GM11168 (cell line): ENCODE data around the gene FLT1.

Experiments used
- in situ Hi-C: fragments of 300-500 bp; cut with MboI; formaldehyde crosslinking; loops from one replicate; pipeline ENCODE4 v1.12.0; 2022; ENCODE audit warnings: low sequenced_read_pairs; ENCODE audit not compliant: unreplicated experiment

Gene FLT1

GRCh38 chr13:28530729-28531076, 35.8 kb upstream of the FLT1 start:
- in situ Hi-C loops = no loop called here

DNA sequence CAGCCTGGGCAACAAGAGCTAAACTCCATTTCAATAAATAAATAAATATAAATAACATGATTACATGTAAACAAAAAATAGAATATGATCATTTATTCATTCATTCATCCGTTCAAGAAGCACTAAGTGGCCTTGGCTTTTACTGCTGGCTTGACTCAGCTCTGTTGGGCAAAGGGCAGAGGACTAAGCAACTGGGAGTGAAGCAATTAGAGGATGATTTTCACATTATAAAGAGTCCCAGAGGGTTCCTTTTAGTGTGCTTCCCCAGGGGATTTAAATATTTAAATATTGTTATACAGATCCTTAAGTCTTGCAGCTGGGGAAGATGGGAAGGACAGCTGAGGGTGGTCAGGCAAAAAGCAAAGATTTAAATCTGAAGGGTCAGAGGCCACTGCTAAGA, 34.9 kb upstream of the FLT1 start:
- in situ Hi-C loops = no loop called here

DNA sequence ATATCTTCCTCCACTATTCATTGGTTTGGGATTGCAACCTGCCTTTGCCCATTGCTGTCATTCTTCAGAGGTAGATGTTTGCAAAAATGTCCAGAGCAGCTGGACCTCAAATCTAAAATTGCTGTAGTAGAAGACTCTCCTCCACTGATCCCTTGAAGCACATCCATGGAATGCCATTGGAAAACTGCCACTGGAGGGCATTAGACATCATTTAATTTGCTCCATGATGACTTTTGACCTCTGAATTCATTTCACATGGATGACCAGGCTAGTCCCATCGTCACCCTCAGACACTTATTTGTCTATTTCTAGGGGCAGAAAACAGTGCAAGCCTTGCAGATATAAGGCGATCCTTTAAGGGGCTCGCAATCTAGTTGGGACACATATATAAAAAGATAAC, 33.9 kb upstream of the FLT1 start:
- in situ Hi-C loops = no loop called here

- in situ Hi-C loops = no loop called here
These were observed 33.5 kb upstream of the FLT1 start for GRCh38 chr13:28528388-28528787.

GRCh38 chr13:28527629-28528028, 32.7 kb upstream of the FLT1 start:
- in situ Hi-C loops = no loop called here

GRCh38 chr13:28526876-28527275, 31.9 kb upstream of the FLT1 start:
- in situ Hi-C loops = no loop called here

- in situ Hi-C loops = no loop called here
These were observed 27.9 kb upstream of the FLT1 start for GRCh38 chr13:28522871-28523270.

DNA sequence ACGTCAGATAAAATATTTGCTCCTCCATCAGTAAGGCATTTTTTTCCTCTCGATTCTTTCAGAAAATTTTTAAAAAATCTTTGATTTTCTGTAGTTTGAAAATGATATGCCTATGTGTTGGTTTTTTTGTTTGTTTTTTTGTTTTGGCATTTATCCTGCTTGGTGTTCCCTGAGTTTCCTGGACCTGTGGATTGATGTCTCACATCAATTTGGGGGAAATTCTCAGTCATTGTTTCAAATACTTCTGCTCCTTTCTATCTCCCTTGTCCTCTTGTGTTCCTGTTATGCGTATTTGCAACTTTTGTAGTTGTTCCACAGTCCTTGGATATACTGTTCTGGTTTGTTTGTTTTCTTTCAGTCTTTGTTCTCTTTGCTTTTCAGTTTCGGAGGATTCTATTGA, 18.8 kb upstream of the FLT1 start:
- in situ Hi-C loops = no loop called here

DNA sequence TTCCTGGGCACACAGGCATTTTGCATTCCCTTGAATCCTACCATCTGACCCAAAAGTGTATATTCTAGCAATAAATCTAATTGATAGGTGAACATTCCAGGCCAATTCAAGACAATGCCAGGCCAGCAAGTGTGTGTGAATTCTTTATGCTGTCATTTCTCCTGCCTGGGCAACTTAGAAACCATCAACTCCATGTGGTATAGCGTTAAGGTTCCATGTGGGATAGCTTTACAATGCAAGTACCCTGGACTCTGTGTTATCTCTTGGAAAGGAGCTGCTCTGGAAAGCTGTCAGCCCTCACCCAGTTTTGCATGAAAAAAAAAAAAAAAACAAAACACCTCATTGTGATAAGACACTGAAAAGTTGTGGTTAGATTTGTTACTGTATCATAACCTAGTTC, 15.6 kb upstream of the FLT1 start:
- in situ Hi-C loops = no loop called here

DNA sequence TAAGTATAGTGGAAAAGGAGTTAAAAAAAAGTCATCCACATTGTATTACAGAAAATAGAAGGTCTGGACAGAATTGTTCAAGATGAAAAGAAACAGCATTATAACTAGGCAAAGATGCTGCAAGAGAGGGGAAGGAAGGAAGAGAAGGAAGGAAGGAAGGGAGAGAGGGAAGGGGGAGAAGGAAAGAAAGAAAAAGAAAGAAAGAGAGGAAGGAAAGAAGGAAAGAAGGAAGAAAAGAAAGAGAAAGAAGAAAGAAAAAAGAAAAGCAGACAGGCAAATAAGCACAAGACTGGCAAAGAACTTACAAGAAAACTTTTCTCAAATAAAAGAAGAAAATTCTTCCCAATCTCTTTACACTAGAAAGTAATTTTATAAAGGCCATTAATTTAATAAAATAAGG, 15.1 kb upstream of the FLT1 start:
- in situ Hi-C loops = no loop called here

- in situ Hi-C loops = no loop called here
These were observed 10.7 kb upstream of the FLT1 start for GRCh38 chr13:28505543-28506135.

DNA sequence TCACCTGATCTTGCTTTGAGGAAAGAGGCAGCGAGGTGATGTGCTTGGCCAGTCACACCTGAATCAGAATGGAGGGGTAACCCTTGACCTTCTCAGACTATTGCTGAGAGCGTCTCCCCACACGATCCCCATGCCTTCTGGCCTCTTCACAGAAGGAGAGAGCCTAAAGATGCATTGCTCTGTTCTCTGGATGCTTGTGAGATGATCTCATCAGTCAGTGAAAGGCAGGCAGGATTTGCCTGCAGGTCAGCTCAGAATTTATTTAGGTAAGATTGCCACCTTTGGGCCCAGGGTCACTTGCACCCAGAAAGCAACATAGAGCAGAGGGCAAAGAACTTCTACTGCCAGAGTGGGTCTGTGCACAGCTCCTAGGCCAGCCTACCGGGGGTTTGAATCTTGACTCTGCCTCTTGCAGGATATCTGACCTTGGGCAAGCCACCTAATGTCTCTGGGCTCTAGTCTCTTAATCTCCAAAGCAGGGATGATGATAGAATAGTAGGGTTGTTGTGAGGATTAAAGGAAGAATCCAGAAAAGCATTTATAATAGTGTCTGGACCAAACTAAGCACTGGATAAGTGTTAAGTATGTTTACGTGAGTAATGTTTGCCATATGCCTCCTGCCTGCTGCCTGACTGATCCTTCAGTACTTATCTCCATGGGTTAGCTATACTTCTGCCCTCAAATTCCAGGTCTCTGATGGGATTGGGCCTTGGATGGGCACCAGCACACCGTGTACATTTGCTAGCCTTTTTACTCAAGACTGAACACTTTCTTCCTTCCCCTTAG, 8.4 kb upstream of the FLT1 start:
- in situ Hi-C loops = no loop called here

GRCh38 chr13:28501547-28501946, 6.6 kb upstream of the FLT1 start:
- in situ Hi-C loops = no loop called here

- in situ Hi-C loops = no loop called here
These were observed 4.7 kb upstream of the FLT1 start for GRCh38 chr13:28499609-28500008.

GRCh38 chr13:28498481-28499115, 3.7 kb upstream of the FLT1 start:
- in situ Hi-C loops = no loop called here

GRCh38 chr13:28497143-28497876, 2.4 kb upstream of the FLT1 start:
- in situ Hi-C loops = no loop called here

DNA sequence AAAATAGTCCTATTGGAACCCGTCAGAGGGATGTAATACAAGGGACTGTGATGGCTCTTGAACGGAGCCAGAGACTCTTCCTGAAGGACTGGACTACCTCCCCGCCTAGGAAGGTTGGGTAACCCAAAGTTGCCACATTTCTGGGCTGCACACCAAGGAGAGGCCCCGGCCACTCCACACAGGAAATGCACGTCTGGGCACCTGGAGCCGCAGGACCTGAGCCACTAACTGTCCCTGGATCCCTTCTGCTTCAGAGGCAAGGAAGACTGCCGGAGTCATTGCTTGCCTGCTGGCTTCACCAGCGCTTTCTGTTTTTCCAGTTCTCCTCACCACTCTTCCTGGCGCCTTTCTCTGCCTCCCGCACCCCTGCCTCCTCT, 1.2 kb upstream of the FLT1 start:
- in situ Hi-C loops = no loop called here

- in situ Hi-C loops = no loop called here
These were observed 735 bp upstream of the FLT1 start for GRCh38 chr13:28495538-28496187.

DNA sequence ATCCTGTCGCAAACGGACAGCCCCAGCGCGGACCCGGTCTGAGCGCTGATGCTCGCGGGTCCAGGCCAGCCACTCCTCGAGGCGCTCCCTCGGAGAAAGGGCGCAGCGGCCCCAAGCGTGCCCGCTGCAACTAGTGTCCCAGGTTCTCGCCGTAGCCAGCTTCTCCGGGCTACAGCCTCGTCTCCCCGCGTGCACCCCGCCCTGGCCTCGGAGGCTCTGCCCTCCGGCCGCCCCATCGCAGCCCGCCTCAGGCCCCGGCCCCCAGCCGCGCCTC, 487 bp downstream of the FLT1 start:
- in situ Hi-C loops = no loop called here

DNA sequence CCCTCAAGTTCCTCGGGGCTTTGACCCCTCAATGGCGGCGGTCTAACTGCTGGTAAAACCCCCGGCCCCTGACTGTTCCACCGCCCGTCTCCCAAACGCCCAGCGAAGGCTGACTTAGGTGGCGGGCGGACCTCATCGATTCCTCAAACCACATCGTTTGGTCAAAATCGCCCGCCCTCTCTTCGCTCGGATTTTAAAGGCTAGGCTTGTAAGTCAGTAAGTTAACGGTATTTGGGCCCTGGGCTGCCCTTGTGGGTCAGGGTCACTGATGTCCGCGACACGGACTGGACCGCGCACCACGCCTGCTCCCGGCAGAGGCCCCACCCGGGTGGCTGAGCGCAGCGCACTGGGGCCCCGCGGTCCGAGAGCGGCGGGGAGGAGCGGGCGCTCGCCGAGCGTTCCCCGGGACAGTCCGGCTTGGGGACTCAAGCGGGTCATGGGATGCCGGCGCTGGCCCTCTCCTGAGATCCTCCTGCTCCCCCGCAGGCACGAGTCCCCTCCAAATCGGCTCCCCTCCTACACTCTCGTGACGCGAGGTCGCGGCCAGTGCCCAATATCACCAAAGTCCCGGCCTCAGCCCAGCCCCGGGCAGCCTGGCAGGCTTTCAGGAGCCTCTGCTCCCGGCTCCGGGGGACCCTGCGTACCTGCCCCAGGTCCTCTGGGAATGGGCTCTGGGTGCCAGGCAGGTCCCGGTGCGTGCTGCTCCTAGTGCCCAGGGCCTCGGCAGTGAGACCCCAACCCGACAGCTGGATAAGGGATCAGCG, 1.0 kb downstream of the FLT1 start:
- in situ Hi-C loops = no loop called here
